HG02678 (cell line): ENCODE measurements around the gene FNTB.

Source experiments
- ATAC-seq: cut with Tn5 transposase; IDR thresholded peaks from one replicate; pipeline ENCODE4 v1.9.1; 2021; ENCODE audit warnings: mild to moderate bottlenecking, moderate library complexity; ENCODE audit not compliant: unreplicated experiment

FNTB gene

DNA sequence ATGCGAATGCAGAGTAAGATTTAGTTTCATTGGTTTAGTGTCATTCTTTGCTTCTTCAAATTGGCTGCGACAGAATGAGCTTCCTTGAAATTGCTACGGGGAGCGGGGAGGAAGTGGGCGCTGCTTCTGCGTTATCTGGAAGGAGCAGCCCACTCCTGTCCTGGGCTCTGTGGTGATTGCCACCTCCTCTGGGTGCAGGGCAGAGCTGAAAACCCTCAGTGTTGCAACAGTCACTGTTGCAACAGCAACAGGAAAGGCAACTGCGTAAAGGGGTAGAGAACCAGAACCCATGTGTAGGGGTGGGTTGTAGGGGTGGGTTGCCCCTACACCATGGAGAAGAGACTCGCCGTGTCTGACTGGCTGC, 57.9 kb downstream of the FNTB start:
- ATAC-seq = no peak

DNA sequence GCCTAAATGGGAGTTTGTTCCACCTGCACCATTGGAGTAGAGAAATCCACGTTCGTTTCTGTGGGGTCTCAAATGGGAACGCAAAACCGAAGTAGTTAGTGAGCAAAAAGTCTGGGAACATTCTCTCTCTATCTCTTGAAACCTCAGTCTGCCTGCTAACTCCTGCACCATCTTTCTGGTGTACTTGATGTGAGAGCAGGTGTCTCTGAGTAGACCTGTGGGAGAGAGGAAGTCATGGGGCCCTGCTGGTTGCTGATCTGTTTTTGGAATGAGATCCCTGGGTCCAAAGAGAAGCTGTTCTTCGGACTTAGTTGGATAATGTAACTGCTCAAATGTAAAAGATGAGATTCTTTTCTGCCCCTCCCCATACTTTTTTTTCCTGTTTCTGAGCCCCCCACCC, 58.3 kb downstream of the FNTB start:
- no peak for ATAC-seq

DNA sequence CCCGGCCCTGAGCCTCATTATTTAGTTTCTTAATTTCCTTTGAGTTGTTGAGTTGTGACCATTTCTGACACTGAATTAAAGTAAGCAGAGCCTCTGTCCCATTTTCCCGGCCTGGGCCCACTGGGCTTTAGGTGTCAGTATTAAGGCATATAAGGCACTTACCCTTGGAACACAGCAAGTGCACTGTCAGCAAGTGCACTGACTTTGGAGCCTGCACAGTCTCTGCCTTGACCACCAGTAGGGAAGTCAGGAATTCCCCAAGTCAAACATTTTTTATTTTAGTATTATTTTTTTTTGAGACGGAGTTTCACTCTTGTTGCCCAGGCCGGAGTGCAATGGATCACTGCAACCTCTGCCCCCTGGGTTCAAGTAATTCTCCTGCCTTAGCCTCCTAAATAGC, 59.0 kb downstream of the FNTB start:
- ATAC-seq = no peak

DNA sequence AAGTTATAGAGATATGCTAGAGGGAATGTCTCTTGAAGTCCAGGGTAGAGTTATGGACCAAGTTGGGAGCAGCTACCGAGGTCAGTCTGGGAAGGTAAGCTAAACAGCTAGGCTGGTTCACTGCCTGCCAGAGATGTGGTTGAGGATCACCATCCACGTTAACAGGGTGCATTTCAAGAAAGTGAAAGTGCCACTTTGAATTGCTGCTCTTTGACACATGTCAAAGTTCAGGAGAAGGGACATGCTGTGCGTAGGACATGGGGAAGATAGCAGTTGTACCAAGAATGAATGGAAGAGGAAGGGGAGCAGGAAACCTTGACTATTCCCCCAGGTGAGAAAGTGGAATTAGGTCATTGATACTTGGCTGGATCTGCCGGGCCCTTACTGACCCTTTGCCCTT, 66.1 kb downstream of the FNTB start:
- ATAC-seq = no peak

DNA sequence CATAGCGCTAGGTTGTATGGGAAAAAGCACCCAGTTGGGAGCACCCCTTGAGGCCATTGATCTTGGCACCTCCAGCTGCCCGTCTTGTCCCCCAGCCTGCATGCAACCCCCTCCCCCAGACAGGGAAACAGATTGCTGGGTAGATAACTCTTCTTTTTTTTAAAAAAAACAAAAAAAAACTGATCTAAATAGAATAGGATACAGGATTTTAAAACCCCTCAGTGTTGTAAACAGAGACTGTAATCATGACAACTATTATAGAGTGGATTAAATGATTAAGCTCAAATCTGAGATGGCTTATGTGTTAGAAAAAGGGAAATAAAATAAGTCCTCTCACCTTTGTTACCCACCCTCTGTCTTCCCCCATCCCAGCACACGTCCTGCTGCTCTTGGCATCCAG, 66.8 kb downstream of the FNTB start:
- ATAC-seq = no peak

DNA sequence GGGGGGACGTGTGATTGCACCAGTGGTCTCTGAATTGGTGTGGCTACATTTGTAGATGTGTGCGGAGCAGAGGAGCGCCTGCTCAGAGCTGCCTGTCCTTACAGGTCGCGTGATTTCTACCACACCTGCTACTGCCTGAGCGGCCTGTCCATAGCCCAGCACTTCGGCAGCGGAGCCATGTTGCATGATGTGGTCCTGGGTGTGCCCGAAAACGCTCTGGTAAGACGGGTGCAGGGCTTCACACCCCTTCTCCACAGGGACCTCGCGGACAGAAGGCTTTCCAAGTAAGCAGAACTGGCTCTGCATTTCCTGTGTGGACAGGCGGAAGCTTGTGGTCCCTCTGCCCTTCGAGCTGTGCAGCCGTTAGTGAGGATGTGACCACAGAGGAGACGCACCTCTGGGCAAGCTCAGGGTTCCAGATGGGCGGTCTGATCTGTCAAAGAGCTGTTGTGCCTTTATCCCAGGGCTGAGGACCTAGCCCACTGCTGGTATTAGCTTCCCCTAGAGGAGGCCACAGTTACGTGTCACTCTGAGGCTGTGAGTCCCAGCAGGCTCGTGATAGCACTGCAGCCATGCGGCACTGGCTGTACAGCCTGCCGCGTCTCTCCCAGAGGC, 67.9 kb downstream of the FNTB start:
- no peak for ATAC-seq

DNA sequence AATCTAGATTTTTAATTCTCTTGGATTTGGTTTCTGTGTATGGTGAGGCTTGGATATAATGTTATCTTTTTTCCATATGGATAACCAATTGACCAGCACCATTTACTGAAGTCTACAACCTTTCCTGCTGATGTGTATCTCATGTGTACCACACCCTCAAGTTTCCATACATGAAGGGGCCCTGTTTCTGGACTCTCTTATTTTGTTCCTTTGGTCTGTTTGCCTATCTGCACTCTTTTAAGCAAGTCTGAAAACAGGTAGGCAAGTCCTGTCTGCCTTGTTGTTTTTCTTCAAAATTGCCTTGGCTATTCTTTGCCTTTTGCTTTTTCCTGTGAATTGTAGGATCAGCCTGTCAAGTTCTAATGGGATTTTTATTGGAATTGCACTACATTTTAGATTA, 71.0 kb downstream of the FNTB start:
- no peak for ATAC-seq

DNA sequence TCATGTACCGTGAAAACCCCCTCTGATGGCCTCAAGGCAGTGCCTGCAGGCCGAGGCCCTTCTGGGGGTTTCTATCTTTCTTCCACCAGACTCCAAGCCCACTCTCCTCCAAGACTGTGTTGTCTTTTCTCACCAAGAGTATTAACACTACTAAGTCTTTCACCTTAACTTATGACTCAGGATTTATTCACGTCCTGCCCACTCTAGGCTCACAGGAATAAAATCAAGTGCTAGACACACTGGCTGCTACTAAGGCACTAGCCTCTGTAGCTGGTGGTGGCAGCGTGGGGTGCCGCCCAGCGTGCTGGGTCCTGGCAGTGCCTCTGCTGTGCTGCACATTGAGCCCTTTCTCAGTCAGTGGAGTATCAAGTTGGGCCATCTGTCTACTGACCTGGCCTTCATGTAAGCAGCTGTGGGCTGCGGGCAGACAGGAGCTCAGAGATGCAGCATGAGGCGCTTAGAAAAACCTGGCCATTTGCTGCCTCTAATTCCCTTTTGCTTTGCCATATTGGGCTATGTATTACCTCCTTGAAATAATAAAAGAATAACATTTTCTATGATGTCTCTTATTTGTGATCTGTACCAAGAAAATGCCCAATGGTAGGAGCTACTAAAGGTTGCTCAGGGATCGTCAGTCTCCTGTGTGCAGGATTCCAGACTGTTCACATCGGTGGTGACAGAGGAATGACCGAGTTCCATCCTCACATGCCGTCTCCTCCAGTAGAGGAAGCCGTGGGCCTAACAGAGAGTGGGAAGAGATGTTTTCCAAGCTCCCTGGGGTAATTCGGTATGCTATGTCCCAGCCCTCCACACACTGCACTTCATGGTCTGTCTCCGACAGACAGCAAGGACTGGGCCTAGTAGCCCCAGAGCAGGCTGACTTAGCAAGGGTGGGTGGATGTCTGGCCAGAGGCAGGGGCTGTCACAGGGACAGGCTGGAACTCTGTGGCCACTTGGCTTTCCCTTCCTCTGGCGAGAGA, 75.7 kb downstream of the FNTB start:
- no peak for ATAC-seq

DNA sequence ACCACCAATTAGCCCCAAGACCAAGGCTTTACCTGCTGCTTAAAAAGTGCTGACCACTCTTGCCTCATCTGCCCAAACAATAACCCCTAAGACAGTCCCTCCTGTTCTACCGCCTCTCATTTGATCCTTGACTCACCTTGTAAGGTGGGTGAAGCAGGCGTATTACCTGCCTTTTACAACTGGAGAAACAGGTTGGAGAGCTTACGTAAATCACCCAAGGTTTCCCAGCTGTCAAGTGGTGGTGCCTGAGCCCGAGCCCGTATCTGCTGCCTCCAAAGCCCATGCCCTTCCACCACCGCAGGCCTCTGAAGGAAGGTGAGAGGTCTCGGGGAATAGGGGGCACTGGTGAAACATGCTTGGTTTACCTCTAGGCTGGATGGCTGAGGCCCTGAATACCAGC, 79.0 kb downstream of the FNTB start:
- no peak for ATAC-seq

DNA sequence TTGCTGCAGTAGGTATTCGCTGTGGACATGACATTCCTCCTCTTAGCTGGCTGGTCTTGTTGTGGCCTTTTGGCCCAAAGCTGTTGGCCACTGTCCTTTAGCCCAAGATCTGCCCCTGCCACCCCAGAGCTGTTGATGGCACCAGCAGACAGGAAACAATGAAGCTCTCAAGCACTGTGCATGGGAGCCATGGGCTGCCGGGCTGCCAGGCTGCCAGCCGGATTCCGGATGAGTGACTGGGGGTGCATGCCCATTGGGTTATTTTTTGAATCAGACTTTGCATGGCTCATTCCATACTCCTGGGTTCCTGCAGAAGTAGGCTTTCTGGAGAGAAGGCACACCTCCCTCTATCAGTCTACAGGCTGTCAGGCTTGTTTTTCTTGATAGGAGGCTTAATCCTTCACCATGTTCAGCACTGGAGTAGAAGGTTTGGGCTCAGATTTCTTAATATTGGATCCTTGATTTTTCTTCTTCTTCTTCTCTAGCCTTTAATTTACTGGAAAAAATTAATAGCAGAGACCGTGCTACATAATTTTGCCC, 83.2 kb downstream of the FNTB start:
- no peak for ATAC-seq

DNA sequence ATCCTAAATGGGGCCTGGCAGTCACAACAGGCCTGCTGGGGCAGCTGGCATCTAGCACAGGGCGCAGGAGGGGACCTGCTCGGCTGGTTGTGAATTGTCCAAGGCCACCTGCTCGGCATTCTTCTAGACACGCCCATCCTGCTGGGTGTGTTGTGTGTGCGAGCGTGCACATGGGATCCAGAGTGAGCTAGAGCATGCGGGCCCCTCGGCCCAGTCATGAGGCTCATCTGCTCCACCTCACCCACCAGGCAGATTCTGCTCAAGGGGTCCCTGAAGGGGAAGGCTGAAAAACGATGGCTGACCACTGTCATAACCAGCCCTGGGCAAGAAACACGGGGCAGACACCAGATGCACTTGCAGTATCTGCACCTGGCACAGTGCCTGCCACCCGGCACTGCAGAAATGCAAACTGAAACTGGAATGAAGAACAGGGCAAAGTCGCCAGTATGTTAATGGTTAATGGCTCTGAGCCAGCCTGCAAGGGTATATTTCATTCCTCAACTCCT, 83.8 kb downstream of the FNTB start:
- ATAC-seq = peak; percentile 60

DNA sequence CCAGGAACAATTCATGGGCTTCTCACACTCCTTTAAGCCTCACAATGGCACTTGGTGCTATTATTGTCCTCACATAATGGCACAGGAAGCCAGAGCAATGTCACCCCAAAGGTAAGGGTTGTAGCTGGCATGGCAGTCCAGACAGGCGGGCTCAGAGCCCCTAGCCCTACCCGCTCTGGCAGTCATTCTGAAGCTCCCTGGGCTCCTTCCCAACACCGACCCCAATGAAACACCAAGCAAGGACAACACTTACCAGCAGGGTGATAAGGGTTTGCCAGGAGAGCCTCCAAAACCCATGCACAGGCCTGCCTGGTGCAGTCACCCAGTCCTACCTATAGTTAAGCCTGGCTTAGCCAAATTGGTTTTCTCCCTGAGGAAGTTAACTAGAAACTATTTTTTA, 84.8 kb downstream of the FNTB start:
- no peak for ATAC-seq

DNA sequence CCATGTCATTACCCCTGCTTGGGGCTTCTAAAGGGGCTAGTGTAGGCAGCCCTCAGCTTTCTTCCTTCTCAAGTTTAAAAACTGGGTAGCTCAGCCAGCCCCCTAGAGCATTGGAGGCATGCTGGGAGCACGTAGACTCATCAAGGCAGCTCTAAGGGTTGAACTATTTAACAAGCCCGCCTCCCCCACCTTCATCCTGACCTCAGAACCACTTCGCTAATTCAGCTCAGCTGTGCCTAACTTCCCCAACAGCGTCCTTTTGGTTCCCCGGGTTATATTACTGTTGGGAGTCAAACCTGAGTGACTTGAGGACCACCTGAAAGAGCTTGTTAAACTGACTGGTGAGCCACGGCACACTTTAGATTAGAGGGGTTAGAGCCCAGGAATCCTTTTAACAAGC, 85.6 kb downstream of the FNTB start:
- no peak for ATAC-seq

DNA sequence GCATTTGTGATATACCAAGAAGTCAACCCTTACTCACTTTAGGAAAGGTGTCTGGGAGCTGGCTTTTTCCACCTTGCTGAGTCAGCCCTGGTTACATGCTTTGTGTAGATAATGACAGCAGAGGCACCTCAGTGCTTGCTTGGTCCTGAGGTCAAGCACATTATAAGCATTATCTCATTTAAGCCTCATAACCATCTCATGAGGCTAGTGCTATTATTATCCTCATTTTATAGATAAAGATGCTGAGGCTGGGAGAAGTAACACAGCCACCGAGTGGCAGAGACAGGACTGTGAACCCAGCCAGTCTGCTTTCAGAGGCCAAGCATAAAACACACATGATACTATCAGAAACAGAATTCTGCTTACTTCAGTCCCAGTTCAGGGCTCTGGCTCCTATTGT, 86.2 kb downstream of the FNTB start:
- ATAC-seq = no peak

DNA sequence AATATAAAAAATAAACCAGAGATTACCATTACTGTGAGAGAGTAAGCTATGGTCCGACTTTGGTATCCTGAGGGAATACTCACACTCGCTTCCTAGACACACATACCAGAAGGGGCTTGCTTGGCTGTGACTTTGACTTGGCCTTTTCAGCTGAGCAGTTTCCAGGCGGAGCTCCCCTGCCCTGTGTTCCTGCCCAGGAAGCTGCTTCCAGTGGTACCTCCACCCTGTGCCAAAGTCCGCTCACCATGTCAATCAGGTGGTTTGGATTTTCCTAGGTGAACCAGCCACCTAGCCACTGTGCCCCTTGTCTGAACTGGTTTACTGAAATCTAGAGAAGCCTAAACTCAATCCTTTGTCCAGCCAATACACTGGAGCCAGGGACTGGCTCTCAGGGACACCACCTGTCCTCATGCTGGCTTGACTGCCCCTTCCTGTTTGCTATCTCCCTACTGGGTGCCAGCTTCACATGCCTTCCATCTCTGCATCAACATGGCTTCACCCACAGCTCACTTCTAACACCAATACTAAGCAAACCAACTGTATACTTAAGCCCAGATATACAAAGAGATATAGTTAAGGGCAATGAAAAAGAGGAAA, 87.0 kb downstream of the FNTB start:
- ATAC-seq = no peak

DNA sequence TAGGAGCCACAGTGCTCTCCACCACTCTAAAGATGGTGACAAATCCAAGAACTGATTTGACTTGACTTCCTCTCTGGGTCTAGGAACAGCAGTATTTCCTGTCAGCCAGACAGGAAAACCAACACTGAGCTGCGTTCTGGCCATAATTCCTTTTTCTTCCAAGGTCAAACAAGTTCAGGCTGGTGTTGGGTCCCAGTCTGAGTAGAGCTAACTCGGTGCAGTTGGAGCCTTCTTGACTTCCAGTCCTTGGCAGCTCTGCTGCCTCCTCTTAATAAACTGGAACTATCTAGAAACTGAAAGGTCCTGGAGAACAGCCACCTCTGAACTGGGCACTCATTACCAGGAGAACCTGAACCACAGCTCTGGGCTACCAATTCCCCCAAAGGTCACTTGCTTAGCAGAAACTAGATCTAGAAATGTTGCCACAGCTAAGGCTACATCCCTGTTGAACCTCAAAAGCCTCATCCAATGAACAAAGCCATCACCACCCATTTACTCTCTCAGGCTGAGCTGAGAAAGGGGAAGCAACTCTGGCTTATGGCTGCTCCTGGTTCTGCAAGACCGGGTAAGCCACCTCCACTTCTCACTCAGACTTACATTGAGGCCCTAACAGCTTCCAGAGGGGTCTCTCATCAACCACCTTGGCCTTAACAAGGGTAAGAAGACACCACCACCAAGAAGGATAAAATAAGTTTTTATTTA, 87.9 kb downstream of the FNTB start:
- ATAC-seq = no peak

DNA sequence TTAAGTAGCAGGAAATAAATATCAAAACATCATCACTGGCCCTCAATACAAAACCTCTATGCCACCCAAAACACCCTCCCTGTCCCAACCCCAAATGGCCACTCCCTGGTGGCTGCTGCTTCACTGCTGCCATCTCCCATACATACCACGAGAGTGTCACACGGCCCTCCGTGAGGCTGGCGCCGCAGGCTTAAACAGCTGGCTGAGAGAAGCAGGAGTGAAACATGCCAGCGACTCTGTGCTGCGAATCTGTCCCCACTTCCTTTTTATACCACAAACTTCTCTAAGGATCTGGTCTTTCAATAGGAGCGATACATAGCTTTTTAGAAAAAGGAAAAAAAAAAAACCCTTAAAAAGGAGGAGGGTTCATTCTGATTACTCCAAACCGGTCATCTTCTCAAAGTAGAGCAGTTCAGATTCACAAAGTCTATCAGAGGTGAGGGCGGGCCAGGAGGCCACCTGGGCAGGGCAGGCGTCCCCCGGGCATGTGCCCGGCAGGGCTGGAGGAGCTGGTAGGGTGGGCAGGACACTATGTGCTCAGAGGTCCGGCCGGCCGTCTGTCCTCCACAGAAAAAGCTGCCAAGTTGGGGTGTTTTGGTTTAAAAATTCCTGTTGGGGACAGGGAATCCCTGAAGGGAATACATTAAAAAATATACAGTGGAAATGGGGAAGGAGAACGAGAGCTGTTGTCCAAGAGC, 89.1 kb downstream of the FNTB start:
- no peak for ATAC-seq

DNA sequence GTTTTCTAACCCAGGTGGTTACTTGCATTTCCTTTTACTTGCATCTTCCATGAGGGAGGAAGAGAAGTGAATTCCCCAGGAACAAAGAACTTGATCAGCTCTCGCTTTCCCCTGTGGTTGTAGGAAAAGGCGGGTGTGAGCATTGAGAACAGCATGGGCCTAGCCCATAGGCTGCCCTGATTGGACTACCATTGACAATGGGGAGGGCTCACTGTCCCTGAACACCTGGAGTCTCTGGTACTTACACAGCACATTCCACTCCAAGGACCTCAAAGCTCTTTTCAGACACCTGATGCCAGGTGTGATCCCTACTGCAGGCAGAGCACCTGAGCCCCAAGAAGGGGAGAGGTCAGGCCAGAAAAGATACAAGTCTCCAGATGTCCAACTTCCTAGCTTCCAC, 90.6 kb downstream of the FNTB start:
- no peak for ATAC-seq

DNA sequence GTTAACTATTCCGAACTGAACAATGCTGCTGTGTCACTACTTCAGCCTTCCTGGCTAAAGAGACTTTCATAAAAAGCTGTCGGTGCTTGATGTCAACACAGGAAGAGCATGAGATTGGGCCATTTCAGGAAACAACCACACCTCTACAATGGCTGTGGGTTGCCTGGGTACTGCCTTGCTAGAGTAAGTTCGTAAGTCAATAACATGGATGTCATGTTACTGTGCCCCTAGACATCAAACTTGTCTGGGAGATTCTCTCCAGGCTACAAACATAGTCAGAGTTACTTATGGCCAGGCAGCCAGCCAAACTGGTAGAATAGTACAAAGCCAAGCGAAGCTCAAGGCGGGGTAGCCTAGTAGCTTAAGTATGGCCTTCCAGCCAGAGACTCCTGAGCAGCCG, 92.5 kb downstream of the FNTB start:
- no peak for ATAC-seq

DNA sequence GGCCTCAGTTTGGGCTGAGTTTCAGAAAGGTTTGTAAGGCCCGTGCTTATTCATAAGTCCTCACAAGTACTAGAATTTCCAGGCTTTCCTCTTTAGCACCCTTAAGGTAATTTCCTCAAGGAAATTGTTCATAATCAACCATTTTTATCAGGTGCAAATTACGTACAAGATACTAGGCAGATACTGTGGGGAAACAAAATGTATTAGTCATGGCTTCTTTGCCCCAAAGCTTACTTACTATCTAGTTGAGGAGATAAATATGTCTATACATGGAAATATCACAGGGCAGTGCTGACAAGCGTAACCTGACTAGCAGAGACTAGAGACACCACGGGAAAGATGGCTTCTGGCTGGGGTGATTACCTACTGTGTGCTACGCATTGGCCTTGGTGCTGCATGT, 93.1 kb downstream of the FNTB start:
- no peak for ATAC-seq
